OCI-LY1 (cell line): Measurements from ENCODE around the gene TUBB2B.
A peak's percentile ranks its signal among the peaks of the same experiment; 100 is the strongest.

ENCODE experiments used
- H2AFZ ChIP-seq: fragments of 200-600 bp; sonication (generic), shearing (Covaris generic); 2 replicates; pipeline ENCODE4 v1.6.0; 2014; ENCODE audit warnings: antibody characterized with exemption, mild to moderate bottlenecking, low read length
- H3F3A ChIP-seq: fragments of 200-600 bp; sonication (generic), shearing (Covaris generic); 2 replicates; pipeline ENCODE4 v1.6.0; 2014; ENCODE audit warnings: mild to moderate bottlenecking, antibody characterized with exemption, low read length, moderate library complexity; ENCODE audit not compliant: insufficient read depth
- H3K27ac ChIP-seq: fragments of 200-600 bp; sonication (generic); 2 replicates; pipeline ENCODE4 v1.5.1; 2014; ENCODE audit warnings: low read length, mixed run types, mild to moderate bottlenecking, low read depth; ENCODE audit not compliant: poor library complexity, severe bottlenecking
- H3K27me3 ChIP-seq: fragments of 200-600 bp; sonication (generic); 2 replicates; pipeline ENCODE4 v1.6.0; 2014; ENCODE audit warnings: antibody characterized with exemption, mild to moderate bottlenecking, low read length, moderate library complexity; ENCODE audit not compliant: insufficient read depth
- H3K36me3 ChIP-seq: fragments of 200-600 bp; sonication (generic); 2 replicates; pipeline ENCODE4 v1.6.1; 2014; ENCODE audit warnings: mild to moderate bottlenecking, antibody characterized with exemption, low read length, moderate library complexity, mixed read lengths; ENCODE audit not compliant: insufficient read depth
- H3K4me1 ChIP-seq: fragments of 200-600 bp; sonication (generic); 2 replicates; pipeline ENCODE4 v1.5.1; 2014; ENCODE audit warnings: mild to moderate bottlenecking, low read length, moderate library complexity; ENCODE audit not compliant: insufficient read depth, severe bottlenecking
- H3K4me2 ChIP-seq: fragments of 200-600 bp; sonication (generic), shearing (Covaris generic); 2 replicates; pipeline ENCODE4 v1.6.1; 2014; ENCODE audit warnings: low read length
- H3K4me3 ChIP-seq: fragments of 200-600 bp; sonication (generic); 2 replicates; pipeline ENCODE4 v1.5.1; 2014; ENCODE audit warnings: low read length, low read depth, mild to moderate bottlenecking, mixed read lengths; ENCODE audit not compliant: poor library complexity, severe bottlenecking
- H3K79me2 ChIP-seq: fragments of 200-600 bp; shearing (Covaris generic); 2 replicates; pipeline ENCODE4 v1.6.1; 2016; ENCODE audit warnings: mixed run types, low read length, mixed read lengths; ENCODE audit not compliant: insufficient read depth
- H3K9ac ChIP-seq: fragments of 200-600 bp; sonication (generic), shearing (Covaris generic); 2 replicates; pipeline ENCODE4 v1.6.1; 2014; ENCODE audit warnings: mild to moderate bottlenecking, low read length, mixed read lengths
- H3K9me2 ChIP-seq: fragments of 200-600 bp; sonication (generic), shearing (Covaris generic); 2 replicates; pipeline ENCODE4 v1.6.1; 2014; ENCODE audit warnings: low read depth, mild to moderate bottlenecking, low read length, mixed read lengths
- H3K9me3 ChIP-seq: fragments of 200-600 bp; shearing (Covaris generic); 2 replicates; pipeline ENCODE4 v1.6.1; 2014; ENCODE audit warnings: low read length, mixed read lengths
- H4K20me1 ChIP-seq: fragments of 200-600 bp; sonication (generic), shearing (Covaris generic); 2 replicates; pipeline ENCODE4 v1.6.0; 2016; ENCODE audit warnings: mild to moderate bottlenecking, low read length; ENCODE audit not compliant: insufficient read depth
- EZH2 ChIP-seq: fragments of 200-600 bp; sonication (generic), shearing (Covaris generic); IDR thresholded peaks from 2 replicates; pipeline ENCODE4 v1.8.0; 2017; ENCODE audit warnings: borderline replicate concordance, mixed run types, mild to moderate bottlenecking, antibody characterized with exemption, low read length, moderate library complexity, mixed read lengths
- TF ChIP-seq, protein P1 (sequence below): fragments of 200-600 bp; sonication (generic), shearing (Covaris generic); IDR thresholded peaks from 2 replicates; pipeline ENCODE4 v1.5.1; 2017; ENCODE audit warnings: mild to moderate bottlenecking, antibody characterized with exemption, low read length, moderate library complexity, mixed read lengths

The TUBB2B gene

GRCh38 chr6:3228771-3229565 lies 1.5 kb upstream of the TUBB2B start:
- Histone ChIP-seq H3K79me2 (no peaks in the 10 kb centered on the region), H3K9me2 (no peaks in the 10 kb centered on the region), H4K20me1 (no peaks in the 10 kb centered on the region), H3K4me3 (peak overlapping the region; percentile 37), H3K9me3 (no peaks in the 10 kb centered on the region), H3K36me3 (no peaks in the 10 kb centered on the region), H2AFZ (no peak overlapping the region), H3K4me2 (peak overlapping the region; percentile 44), H3K9ac (no peak overlapping the region), H3K4me1 (peaks cover 26% of the 10 kb centered on the region), H3K27me3 (peaks cover 6% of the 10 kb centered on the region), H3F3A (no peaks in the 10 kb centered on the region), H3K27ac (no peak overlapping the region)
- TF ChIP-seq EZH2 = no peak
- TF ChIP-seq, protein P1, sequence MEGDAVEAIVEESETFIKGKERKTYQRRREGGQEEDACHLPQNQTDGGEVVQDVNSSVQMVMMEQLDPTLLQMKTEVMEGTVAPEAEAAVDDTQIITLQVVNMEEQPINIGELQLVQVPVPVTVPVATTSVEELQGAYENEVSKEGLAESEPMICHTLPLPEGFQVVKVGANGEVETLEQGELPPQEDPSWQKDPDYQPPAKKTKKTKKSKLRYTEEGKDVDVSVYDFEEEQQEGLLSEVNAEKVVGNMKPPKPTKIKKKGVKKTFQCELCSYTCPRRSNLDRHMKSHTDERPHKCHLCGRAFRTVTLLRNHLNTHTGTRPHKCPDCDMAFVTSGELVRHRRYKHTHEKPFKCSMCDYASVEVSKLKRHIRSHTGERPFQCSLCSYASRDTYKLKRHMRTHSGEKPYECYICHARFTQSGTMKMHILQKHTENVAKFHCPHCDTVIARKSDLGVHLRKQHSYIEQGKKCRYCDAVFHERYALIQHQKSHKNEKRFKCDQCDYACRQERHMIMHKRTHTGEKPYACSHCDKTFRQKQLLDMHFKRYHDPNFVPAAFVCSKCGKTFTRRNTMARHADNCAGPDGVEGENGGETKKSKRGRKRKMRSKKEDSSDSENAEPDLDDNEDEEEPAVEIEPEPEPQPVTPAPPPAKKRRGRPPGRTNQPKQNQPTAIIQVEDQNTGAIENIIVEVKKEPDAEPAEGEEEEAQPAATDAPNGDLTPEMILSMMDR = no peak

- Histone ChIP-seq H3K9ac (no peak overlapping the region), H2AFZ (no peak overlapping the region), H3K4me1 (peaks cover 26% of the 10 kb centered on the region), H3K9me2 (no peaks in the 10 kb centered on the region), H3K9me3 (no peaks in the 10 kb centered on the region), H3F3A (no peaks in the 10 kb centered on the region), H3K79me2 (no peaks in the 10 kb centered on the region), H3K27me3 (peaks cover 6% of the 10 kb centered on the region), H3K4me3 (peak overlapping the region; percentile 51), H4K20me1 (no peaks in the 10 kb centered on the region), H3K4me2 (peak overlapping the region; percentile 84), H3K27ac (no peak overlapping the region), H3K36me3 (no peaks in the 10 kb centered on the region)
- TF ChIP-seq EZH2 = no peak
- TF ChIP-seq, protein P1 = no peak
Measured at GRCh38 chr6:3228046-3228671, 706 bp upstream of the TUBB2B start.

- Histone ChIP-seq H3K9ac (no peak overlapping the region), H3K9me2 (no peaks in the 10 kb centered on the region), H3K27me3 (peaks cover 3% of the 10 kb centered on the region), H3K27ac (no peak overlapping the region), H3K79me2 (no peaks in the 10 kb centered on the region), H3F3A (no peaks in the 10 kb centered on the region), H3K36me3 (no peaks in the 10 kb centered on the region), H3K4me2 (peak overlapping the region; percentile 84), H4K20me1 (no peaks in the 10 kb centered on the region), H3K9me3 (no peaks in the 10 kb centered on the region), H3K4me1 (peaks cover 26% of the 10 kb centered on the region), H3K4me3 (peak overlapping the region; percentile 51), H2AFZ (no peak overlapping the region)
- no peak for TF ChIP-seq EZH2
- TF ChIP-seq, protein P1 = no peak
Measured at GRCh38 chr6:3226481-3227362, 731 bp downstream of the TUBB2B start.
